PFSK-1 (cell line): ENCODE data around the gene NCAPH2.

Experiments
- FOXP2 ChIP-seq: optimal IDR thresholded peaks from 2 replicates; pipeline ENCODE3; 2011; ENCODE audit warnings: borderline replicate concordance, control low read depth, inconsistent platforms; ENCODE audit not compliant: insufficient read depth; ENCODE audit errors: extremely low read length, extremely low read depth
- POLR2AphosphoS5 ChIP-seq: IDR thresholded peaks from 2 replicates; pipeline ENCODE4 v1.6.1; 2012; ENCODE audit warnings: low read depth, mild to moderate bottlenecking, control low read depth, low read length, moderate library complexity
- SIN3A ChIP-seq: IDR thresholded peaks from 2 replicates; pipeline ENCODE4 v1.6.1; 2012; ENCODE audit warnings: mild to moderate bottlenecking, low read length, moderate library complexity, borderline replicate concordance; ENCODE audit not compliant: insufficient read depth
- TAF1 ChIP-seq: IDR thresholded peaks from 2 replicates; pipeline ENCODE4 v1.6.1; 2012; ENCODE audit warnings: low read length, control low read depth, borderline replicate concordance; ENCODE audit not compliant: insufficient read depth
- TF ChIP-seq, protein P1 (sequence below), 2 experiments: IDR thresholded peaks; 2 replicates each; pipeline versions ENCODE4 v1.6.1 to v1.8.0; 2011 to 2012; ENCODE audit warnings: low read depth in 2 of 2, low read length in 2 of 2, control low read depth in 1 of 2, inconsistent platforms in 1 of 2, mild to moderate bottlenecking in 1 of 2, moderate library complexity in 1 of 2; ENCODE audit not compliant: insufficient read depth in 1 of 2

DNA sequence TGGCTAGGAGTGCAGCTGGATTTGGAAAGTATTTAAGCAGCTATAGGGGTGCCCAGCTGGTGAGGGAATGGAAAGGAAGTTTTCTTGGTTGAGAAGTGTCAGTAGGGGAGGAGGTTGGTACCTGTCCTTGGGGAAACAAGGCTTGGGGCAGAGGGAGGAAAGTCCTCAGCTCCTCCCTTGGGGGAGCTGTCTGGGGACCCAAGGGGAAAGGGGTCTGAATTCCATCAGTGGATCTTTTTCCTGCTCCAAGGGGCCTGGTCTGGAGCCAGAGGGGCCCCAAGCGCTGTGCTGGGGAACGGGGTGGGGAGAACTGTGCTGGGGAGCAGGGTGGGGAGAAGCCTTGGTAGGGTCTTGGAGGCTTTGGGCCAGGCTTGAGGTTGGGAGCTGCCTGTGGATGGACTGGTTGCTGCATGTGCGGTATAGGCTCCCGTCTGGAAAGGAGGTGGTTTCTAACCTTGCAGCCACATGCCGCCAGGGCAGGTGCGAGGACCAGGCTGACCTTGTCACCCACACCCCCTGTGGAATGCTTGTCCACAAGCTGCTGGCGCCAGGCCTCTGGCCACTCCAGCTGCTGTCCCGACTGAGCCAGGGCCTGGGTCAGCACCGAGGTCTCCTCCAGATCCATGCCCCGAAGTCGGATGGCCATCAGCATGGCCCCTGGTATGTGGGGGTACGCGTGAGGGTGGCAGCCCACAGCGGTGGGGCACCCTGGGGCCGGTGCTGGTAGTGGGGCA, 20.8 kb downstream of the NCAPH2 start:
- TF ChIP-seq POLR2AphosphoS5, result no peak
- no peak for TF ChIP-seq TAF1
- TF ChIP-seq SIN3A, result no peak
- TF ChIP-seq, protein P1, sequence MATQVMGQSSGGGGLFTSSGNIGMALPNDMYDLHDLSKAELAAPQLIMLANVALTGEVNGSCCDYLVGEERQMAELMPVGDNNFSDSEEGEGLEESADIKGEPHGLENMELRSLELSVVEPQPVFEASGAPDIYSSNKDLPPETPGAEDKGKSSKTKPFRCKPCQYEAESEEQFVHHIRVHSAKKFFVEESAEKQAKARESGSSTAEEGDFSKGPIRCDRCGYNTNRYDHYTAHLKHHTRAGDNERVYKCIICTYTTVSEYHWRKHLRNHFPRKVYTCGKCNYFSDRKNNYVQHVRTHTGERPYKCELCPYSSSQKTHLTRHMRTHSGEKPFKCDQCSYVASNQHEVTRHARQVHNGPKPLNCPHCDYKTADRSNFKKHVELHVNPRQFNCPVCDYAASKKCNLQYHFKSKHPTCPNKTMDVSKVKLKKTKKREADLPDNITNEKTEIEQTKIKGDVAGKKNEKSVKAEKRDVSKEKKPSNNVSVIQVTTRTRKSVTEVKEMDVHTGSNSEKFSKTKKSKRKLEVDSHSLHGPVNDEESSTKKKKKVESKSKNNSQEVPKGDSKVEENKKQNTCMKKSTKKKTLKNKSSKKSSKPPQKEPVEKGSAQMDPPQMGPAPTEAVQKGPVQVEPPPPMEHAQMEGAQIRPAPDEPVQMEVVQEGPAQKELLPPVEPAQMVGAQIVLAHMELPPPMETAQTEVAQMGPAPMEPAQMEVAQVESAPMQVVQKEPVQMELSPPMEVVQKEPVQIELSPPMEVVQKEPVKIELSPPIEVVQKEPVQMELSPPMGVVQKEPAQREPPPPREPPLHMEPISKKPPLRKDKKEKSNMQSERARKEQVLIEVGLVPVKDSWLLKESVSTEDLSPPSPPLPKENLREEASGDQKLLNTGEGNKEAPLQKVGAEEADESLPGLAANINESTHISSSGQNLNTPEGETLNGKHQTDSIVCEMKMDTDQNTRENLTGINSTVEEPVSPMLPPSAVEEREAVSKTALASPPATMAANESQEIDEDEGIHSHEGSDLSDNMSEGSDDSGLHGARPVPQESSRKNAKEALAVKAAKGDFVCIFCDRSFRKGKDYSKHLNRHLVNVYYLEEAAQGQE (IDR thresholded peaks at IDR 0.05; ENCODE audit: insufficient read depth in 1 of 2, low read depth in 2 of 2, low read length in 2 of 2), result no peak
- TF ChIP-seq FOXP2, result no peak
